NB4 (cell line): ENCODE measurements around the gene PARP8.

ENCODE experiments used
- DNase-seq: peaks from one replicate; pipeline ENCODE4 v3.0.0; 2010; ENCODE audit warnings: low read depth
- H3K4me3 ChIP-seq: one replicate; pipeline ENCODE4 v1.5.1; 2011; ENCODE audit warnings: mild to moderate bottlenecking, low read depth, low read length, moderate library complexity
- CTCF ChIP-seq: IDR thresholded peaks from one replicate; pipeline ENCODE4 v1.5.1; 2012; ENCODE audit warnings: low read depth, low read length
- MAX ChIP-seq: IDR thresholded peaks from 2 replicates; pipeline ENCODE4 v1.6.1; 2011; ENCODE audit warnings: low read depth, low read length
- MYC ChIP-seq: IDR thresholded peaks from 2 replicates; pipeline ENCODE4 v1.6.1; 2011; ENCODE audit warnings: low read depth, low read length
- POLR2A ChIP-seq: IDR thresholded peaks from 2 replicates; pipeline ENCODE4 v1.6.1; 2011; ENCODE audit warnings: mild to moderate bottlenecking; ENCODE audit not compliant: insufficient read length; ENCODE audit errors: extremely low read depth

Gene PARP8

GRCh38 chr5:50700706-50701105 is 34.3 kb downstream of the PARP8 start:
- no peak for DNase-seq
- no peak overlapping the region for H3K4me3 ChIP-seq
- TF ChIP-seq POLR2A (no peak), MYC (no peak), MAX (no peak), CTCF (no peak)

- peak; percentile 62 for DNase-seq
- no peak overlapping the region for H3K4me3 ChIP-seq
- peak; percentile 90 for TF ChIP-seq MYC
- TF ChIP-seq CTCF, result no peak
- TF ChIP-seq MAX, result peak; percentile 86
These were observed 36.4 kb downstream of the PARP8 start for GRCh38 chr5:50702615-50703366.

GRCh38 chr5:50703367-50703666 is 36.9 kb downstream of the PARP8 start:
- TF ChIP-seq POLR2A (no peak), MAX (no peak), CTCF (no peak), MYC (no peak)
- H3K4me3 ChIP-seq, result no peak overlapping the region
- DNase-seq, result no peak

- H3K4me3 ChIP-seq, result no peak overlapping the region
- TF ChIP-seq MYC (no peak), CTCF (no peak), MAX (no peak), POLR2A (no peak)
- no peak for DNase-seq
These were observed 38.3 kb downstream of the PARP8 start for GRCh38 chr5:50704730-50705129.

GRCh38 chr5:50709471-50709870 is 43.0 kb downstream of the PARP8 start:
- no peak overlapping the region for H3K4me3 ChIP-seq
- TF ChIP-seq CTCF (no peak), POLR2A (no peak), MAX (no peak), MYC (no peak)
- peak; percentile 33 for DNase-seq
